ENCODE results near the gene EMX2. TPM values are rescaled to one million over a fixed set of nuclear protein-coding genes. Genes with fewer than 3 reads are reported as not detected.

The EMX2 gene
- total and polyA plus RNA-seq, 2 experiments from 2014 or later, result not detected

- H3K36me3 Mint-ChIP-seq (ENCODE audit: low read depth), result no peaks in the 10 kb centered on the region; the same call in 1 of the 3 replicates
- H3F3A ChIP-seq (replicated peaks; ENCODE audit: low read depth), result 0 out of 2 replicates have a peak, but pooled peaks cover 3% of the 10 kb centered on the region
- H3K27ac Mint-ChIP-seq, result no peak overlapping the region
- no peak for TF ChIP-seq STAT1 (IDR thresholded peaks at IDR 0.05; ENCODE audit: unreplicated experiment)
- TF ChIP-seq, protein P1, sequence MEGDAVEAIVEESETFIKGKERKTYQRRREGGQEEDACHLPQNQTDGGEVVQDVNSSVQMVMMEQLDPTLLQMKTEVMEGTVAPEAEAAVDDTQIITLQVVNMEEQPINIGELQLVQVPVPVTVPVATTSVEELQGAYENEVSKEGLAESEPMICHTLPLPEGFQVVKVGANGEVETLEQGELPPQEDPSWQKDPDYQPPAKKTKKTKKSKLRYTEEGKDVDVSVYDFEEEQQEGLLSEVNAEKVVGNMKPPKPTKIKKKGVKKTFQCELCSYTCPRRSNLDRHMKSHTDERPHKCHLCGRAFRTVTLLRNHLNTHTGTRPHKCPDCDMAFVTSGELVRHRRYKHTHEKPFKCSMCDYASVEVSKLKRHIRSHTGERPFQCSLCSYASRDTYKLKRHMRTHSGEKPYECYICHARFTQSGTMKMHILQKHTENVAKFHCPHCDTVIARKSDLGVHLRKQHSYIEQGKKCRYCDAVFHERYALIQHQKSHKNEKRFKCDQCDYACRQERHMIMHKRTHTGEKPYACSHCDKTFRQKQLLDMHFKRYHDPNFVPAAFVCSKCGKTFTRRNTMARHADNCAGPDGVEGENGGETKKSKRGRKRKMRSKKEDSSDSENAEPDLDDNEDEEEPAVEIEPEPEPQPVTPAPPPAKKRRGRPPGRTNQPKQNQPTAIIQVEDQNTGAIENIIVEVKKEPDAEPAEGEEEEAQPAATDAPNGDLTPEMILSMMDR (conservative IDR thresholded peaks at IDR 0.05; ENCODE audit: low read depth in 2 of 2), result no peak
- TF ChIP-seq EZH2 (IDR thresholded peaks at IDR 0.05; ENCODE audit: low read depth, unreplicated experiment), result peak; percentile 86
- no peak for TF ChIP-seq ZNF114 (CRISPR knock-in tag; IDR thresholded peaks at IDR 0.05)
- no peak for TF ChIP-seq ZNF331 (CRISPR knock-in tag; IDR thresholded peaks at IDR 0.05; ENCODE audit: low read depth)
- TF ChIP-seq EZH2phosphoT487 (IDR thresholded peaks at IDR 0.05; ENCODE audit: unreplicated experiment), result peak; percentile 80
- TF ChIP-seq, protein P2, sequence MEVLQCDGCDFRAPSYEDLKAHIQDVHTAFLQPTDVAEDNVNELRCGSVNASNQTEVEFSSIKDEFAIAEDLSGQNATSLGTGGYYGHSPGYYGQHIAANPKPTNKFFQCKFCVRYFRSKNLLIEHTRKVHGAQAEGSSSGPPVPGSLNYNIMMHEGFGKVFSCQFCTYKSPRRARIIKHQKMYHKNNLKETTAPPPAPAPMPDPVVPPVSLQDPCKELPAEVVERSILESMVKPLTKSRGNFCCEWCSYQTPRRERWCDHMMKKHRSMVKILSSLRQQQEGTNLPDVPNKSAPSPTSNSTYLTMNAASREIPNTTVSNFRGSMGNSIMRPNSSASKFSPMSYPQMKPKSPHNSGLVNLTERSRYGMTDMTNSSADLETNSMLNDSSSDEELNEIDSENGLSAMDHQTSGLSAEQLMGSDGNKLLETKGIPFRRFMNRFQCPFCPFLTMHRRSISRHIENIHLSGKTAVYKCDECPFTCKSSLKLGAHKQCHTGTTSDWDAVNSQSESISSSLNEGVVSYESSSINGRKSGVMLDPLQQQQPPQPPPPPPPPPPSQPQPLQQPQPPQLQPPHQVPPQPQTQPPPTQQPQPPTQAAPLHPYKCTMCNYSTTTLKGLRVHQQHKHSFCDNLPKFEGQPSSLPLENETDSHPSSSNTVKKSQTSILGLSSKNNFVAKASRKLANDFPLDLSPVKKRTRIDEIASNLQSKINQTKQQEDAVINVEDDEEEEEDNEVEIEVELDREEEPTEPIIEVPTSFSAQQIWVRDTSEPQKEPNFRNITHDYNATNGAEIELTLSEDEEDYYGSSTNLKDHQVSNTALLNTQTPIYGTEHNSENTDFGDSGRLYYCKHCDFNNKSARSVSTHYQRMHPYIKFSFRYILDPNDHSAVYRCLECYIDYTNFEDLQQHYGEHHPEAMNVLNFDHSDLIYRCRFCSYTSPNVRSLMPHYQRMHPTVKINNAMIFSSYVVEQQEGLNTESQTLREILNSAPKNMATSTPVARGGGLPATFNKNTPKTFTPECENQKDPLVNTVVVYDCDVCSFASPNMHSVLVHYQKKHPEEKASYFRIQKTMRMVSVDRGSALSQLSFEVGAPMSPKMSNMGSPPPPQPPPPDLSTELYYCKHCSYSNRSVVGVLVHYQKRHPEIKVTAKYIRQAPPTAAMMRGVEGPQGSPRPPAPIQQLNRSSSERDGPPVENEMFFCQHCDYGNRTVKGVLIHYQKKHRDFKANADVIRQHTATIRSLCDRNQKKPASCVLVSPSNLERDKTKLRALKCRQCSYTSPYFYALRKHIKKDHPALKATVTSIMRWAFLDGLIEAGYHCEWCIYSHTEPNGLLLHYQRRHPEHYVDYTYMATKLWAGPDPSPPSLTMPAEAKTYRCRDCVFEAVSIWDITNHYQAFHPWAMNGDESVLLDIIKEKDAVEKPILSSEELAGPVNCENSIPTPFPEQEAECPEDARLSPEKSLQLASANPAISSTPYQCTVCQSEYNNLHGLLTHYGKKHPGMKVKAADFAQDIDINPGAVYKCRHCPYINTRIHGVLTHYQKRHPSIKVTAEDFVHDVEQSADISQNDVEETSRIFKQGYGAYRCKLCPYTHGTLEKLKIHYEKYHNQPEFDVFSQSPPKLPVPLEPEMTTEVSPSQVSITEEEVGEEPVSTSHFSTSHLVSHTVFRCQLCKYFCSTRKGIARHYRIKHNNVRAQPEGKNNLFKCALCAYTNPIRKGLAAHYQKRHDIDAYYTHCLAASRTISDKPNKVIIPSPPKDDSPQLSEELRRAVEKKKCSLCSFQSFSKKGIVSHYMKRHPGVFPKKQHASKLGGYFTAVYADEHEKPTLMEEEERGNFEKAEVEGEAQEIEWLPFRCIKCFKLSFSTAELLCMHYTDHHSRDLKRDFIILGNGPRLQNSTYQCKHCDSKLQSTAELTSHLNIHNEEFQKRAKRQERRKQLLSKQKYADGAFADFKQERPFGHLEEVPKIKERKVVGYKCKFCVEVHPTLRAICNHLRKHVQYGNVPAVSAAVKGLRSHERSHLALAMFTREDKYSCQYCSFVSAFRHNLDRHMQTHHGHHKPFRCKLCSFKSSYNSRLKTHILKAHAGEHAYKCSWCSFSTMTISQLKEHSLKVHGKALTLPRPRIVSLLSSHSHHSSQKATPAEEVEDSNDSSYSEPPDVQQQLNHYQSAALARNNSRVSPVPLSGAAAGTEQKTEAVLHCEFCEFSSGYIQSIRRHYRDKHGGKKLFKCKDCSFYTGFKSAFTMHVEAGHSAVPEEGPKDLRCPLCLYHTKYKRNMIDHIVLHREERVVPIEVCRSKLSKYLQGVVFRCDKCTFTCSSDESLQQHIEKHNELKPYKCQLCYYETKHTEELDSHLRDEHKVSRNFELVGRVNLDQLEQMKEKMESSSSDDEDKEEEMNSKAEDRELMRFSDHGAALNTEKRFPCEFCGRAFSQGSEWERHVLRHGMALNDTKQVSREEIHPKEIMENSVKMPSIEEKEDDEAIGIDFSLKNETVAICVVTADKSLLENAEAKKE (CRISPR knock-in tag; IDR thresholded peaks at IDR 0.05), result no peak
- no peak for TF ChIP-seq POLR2AphosphoS5 (IDR thresholded peaks at IDR 0.05; ENCODE audit: low read depth)
- no peak for TF ChIP-seq CREB1 (CRISPR knock-in tag; IDR thresholded peaks at IDR 0.05; ENCODE audit: low read depth)
- H3K4me3 ChIP-seq, result peak overlapping the region; percentile 68
- H3K4me1 Mint-ChIP-seq, result peaks cover 48% of the 10 kb centered on the region
- peak overlapping the region; percentile 94 for H3K4me2 ChIP-seq
- H4K20me1 ChIP-seq (replicated peaks; ENCODE audit: insufficient read depth), result peaks cover 19% of the 10 kb centered on the region
- peaks cover 5% of the 10 kb centered on the region; the same call in 2 of the 3 replicates for H3K9me3 Mint-ChIP-seq
- DNase-seq (ENCODE audit: low spot score) (peak; percentile 72), ATAC-seq (peak; percentile 13)
- H3K4me3 Mint-ChIP-seq, result peak overlapping the region; percentile 71
- H3K27me3 Mint-ChIP-seq (ENCODE audit: insufficient read depth, low read depth, poor library complexity), result peaks cover 97% of the 10 kb centered on the region
- H3K9me2 ChIP-seq (ENCODE audit: insufficient read depth), result no peaks in the 10 kb centered on the region
- no peaks in the 10 kb centered on the region for H3K79me2 ChIP-seq (replicated peaks; ENCODE audit: insufficient read depth)
- H3K27ac ChIP-seq (ENCODE audit: low read depth), result no peak overlapping the region
- H3K27me3 ChIP-seq (ENCODE audit: insufficient read depth), result peaks cover 100% of the 10 kb centered on the region
- peaks cover 57% of the 10 kb centered on the region for H3K4me1 ChIP-seq (ENCODE audit: insufficient read depth)
- no peaks in the 10 kb centered on the region for H3K36me3 ChIP-seq (ENCODE audit: insufficient read depth)
- H2AFZ ChIP-seq, result peak overlapping the region; percentile 88
Measured at GRCh38 chr10:117543225-117544003, 868 bp downstream of the EMX2 start.
